Esophagus muscularis mucosa (tissue), 4 donors: Measurements from ENCODE around the gene RGS3.

Source experiments
- EP300 ChIP-seq: sonication (generic); formaldehyde crosslinking; IDR thresholded peaks from one replicate; pipeline ENCODE4 v1.6.1; 2017; ENCODE audit warnings: antibody characterized with exemption
- POLR2AphosphoS5 ChIP-seq, 2 donors: sonication (generic); formaldehyde crosslinking; IDR thresholded peaks; one replicate each; pipeline ENCODE4 v1.6.1; 2017; ENCODE audit warnings: antibody characterized with exemption in 2 of 2
- TF ChIP-seq, protein P1 (sequence below), 3 experiments: fragments of 200-600 bp in 2 of 3; fragments of 450-650 bp in 1 of 3; sonication (generic) in 2 of 3; IDR thresholded peaks; one replicate each; pipeline ENCODE4 v1.5.1; 2017 to 2019; ENCODE audit warnings: antibody characterized with exemption in 3 of 3, mild to moderate bottlenecking in 2 of 3, moderate library complexity in 1 of 3

DNA sequence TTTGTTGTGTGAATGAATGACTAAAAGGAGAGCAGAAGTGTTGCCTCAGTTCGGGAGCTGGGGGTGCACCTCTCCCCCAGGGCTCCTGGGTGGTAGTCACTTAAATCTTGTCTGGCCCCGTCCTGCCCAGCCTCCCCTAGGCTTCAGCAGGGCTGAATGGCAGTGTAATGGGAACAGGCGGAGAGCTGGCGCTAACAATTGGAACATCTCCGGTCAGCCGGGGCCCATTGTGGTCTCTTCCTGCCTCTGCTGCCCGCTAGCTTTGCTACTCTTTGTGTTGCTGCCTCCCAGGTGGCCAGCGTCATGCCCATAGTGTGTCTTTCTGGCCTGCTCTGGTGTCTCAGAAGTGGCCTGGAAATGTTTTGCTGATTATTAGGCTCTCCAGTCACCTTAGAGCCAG is 62.3 kb downstream of the RGS3 start:
- TF ChIP-seq, protein P1, sequence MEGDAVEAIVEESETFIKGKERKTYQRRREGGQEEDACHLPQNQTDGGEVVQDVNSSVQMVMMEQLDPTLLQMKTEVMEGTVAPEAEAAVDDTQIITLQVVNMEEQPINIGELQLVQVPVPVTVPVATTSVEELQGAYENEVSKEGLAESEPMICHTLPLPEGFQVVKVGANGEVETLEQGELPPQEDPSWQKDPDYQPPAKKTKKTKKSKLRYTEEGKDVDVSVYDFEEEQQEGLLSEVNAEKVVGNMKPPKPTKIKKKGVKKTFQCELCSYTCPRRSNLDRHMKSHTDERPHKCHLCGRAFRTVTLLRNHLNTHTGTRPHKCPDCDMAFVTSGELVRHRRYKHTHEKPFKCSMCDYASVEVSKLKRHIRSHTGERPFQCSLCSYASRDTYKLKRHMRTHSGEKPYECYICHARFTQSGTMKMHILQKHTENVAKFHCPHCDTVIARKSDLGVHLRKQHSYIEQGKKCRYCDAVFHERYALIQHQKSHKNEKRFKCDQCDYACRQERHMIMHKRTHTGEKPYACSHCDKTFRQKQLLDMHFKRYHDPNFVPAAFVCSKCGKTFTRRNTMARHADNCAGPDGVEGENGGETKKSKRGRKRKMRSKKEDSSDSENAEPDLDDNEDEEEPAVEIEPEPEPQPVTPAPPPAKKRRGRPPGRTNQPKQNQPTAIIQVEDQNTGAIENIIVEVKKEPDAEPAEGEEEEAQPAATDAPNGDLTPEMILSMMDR (IDR thresholded peaks at IDR 0.05), result no peak
- TF ChIP-seq EP300, result no peak
- no peak for TF ChIP-seq POLR2AphosphoS5 (IDR thresholded peaks at IDR 0.05)
